WTC11 (cell line): ENCODE data around the gene RAB24. TPM values are rescaled to one million over a fixed set of nuclear protein-coding genes. Genes with fewer than 3 reads are reported as not detected.

Experiments
- ATAC-seq: fragments of 200-7000 bp; cut with Tn5 transposase; 2 replicates; pipeline ENCODE4 v1.10.0; 2021; ENCODE audit warnings: mild to moderate bottlenecking, moderate library complexity
- CTCF ChIA-PET: fragments of 300-600 bp; sonication (Branson Sonifier 250); formaldehyde crosslinking; loops from one replicate; lab custom pipeline; 2021; ENCODE audit warnings: antibody characterized with exemption; lab: Charles Lee
- POLR2A ChIA-PET: fragments of 350-600 bp; sonication (Branson Sonifier 250); formaldehyde crosslinking; loops from one replicate; lab custom pipeline; 2021; ENCODE audit warnings: antibody characterized with exemption; lab: Charles Lee
- DNase-seq: peaks from one replicate; pipeline ENCODE4 v3.0.0; 2021; ENCODE audit warnings: low spot score
- H3K27ac Mint-ChIP-seq: 2 replicates; pipeline ENCODE4 v1.8.0; 2021; ENCODE audit warnings: mixed read lengths
- H3K27me3 Mint-ChIP-seq: 2 replicates; pipeline ENCODE4 v1.8.0; 2021; ENCODE audit warnings: low read depth, mild to moderate bottlenecking, moderate library complexity, mixed read lengths
- H3K36me3 Mint-ChIP-seq: 2 replicates; pipeline ENCODE4 v1.8.0; 2021; ENCODE audit warnings: mixed read lengths
- H3K4me1 Mint-ChIP-seq: 2 replicates; pipeline ENCODE4 v1.8.0; 2022; ENCODE audit warnings: mixed read lengths
- H3K4me3 Mint-ChIP-seq: 2 replicates; pipeline ENCODE4 v1.8.0; 2021; ENCODE audit warnings: mild to moderate bottlenecking, moderate library complexity, mixed read lengths
- H3K9me3 Mint-ChIP-seq: 2 replicates; pipeline ENCODE4 v1.8.0; 2021; ENCODE audit warnings: mixed read lengths
- EMX1 ChIP-seq: fragments of 250-450 bp; sonication (Bioruptor Pico); IDR thresholded peaks from 2 replicates; pipeline ENCODE4 v1.8.0; 2021; ENCODE audit warnings: mild to moderate bottlenecking
- FOXP1 ChIP-seq: sonication (generic); formaldehyde crosslinking; IDR thresholded peaks from 2 replicates; pipeline ENCODE4 v1.8.0; 2022; ENCODE audit warnings: missing genetic modification reagents, mild to moderate bottlenecking, moderate library complexity, borderline replicate concordance
- GABPB1 ChIP-seq: sonication (generic); formaldehyde crosslinking; IDR thresholded peaks from 2 replicates; pipeline ENCODE4 v1.8.1; 2023; ENCODE audit warnings: mild to moderate bottlenecking, missing genetic modification reagents
- GRHL2 ChIP-seq: fragments of 250-450 bp; sonication (Bioruptor Pico); IDR thresholded peaks from 2 replicates; pipeline ENCODE4 v1.8.0; 2022; ENCODE audit warnings: mild to moderate bottlenecking, moderate library complexity; ENCODE audit not compliant: insufficient replicate concordance, severe bottlenecking
- IRF2 ChIP-seq: sonication (generic); formaldehyde crosslinking; IDR thresholded peaks from 2 replicates; pipeline ENCODE4 v1.8.0; 2022; ENCODE audit warnings: low read depth, missing genetic modification reagents, borderline replicate concordance
- NFATC4 ChIP-seq: fragments of 250-450 bp; sonication (Bioruptor Pico); IDR thresholded peaks from 2 replicates; pipeline ENCODE4 v1.9.0; 2021; ENCODE audit warnings: mild to moderate bottlenecking
- PRRX2 ChIP-seq: fragments of 250-450 bp; sonication (Bioruptor Pico); IDR thresholded peaks from 2 replicates; pipeline ENCODE4 v1.8.0; 2021; ENCODE audit warnings: mild to moderate bottlenecking
- SMAD3 ChIP-seq: sonication (generic); formaldehyde crosslinking; IDR thresholded peaks from 2 replicates; pipeline ENCODE4 v1.8.0; 2022; ENCODE audit warnings: missing genetic modification reagents, mild to moderate bottlenecking, borderline replicate concordance
- TP53 ChIP-seq: sonication (generic); formaldehyde crosslinking; IDR thresholded peaks from 2 replicates; pipeline ENCODE4 v1.8.1; 2023; ENCODE audit warnings: mild to moderate bottlenecking, missing genetic modification reagents
- ZNF219 ChIP-seq: sonication (generic); formaldehyde crosslinking; IDR thresholded peaks from 2 replicates; pipeline ENCODE4 v1.8.0; 2023; ENCODE audit warnings: missing genetic modification reagents, mild to moderate bottlenecking, borderline replicate concordance
- ZNF263 ChIP-seq: sonication (generic); formaldehyde crosslinking; IDR thresholded peaks from 2 replicates; pipeline ENCODE4 v1.8.1; 2022; ENCODE audit warnings: low read depth, mild to moderate bottlenecking, moderate library complexity, missing genetic modification reagents
- ZNF671 ChIP-seq: fragments of 250-450 bp; sonication (Bioruptor Pico); IDR thresholded peaks from 2 replicates; pipeline ENCODE4 v1.8.0; 2021; ENCODE audit warnings: mild to moderate bottlenecking
- total RNA-seq: library from RNA; stranded (reverse); gene quantifications from 3 replicates; pipeline ENCODE4 v1.2.3, GENCODE V29; 2021
- TF ChIP-seq, protein P1 (sequence below): sonication (generic); formaldehyde crosslinking; conservative IDR thresholded peaks from 2 replicates; pipeline ENCODE4 v1.8.1; 2022; ENCODE audit warnings: mild to moderate bottlenecking, missing genetic modification reagents
- TF ChIP-seq, protein P2 (sequence below): fragments of 250-450 bp; sonication (Bioruptor Pico); IDR thresholded peaks from 2 replicates; pipeline ENCODE4 v2.1.2; 2022; ENCODE audit warnings: mild to moderate bottlenecking, moderate library complexity
- TF ChIP-seq, protein P3 (sequence below): fragments of 250-450 bp; sonication (Bioruptor Pico); conservative IDR thresholded peaks from 2 replicates; pipeline ENCODE4 v1.9.0; 2021; ENCODE audit warnings: mild to moderate bottlenecking
- TF ChIP-seq, protein P4 (sequence below): fragments of 200-600 bp; IDR thresholded peaks from 2 replicates; pipeline ENCODE4 v1.8.0; 2022; ENCODE audit warnings: antibody characterized with exemption
- TF ChIP-seq, protein P5 (sequence below): sonication (generic); formaldehyde crosslinking; IDR thresholded peaks from 2 replicates; pipeline ENCODE4 v1.8.1; 2022; ENCODE audit warnings: mild to moderate bottlenecking, missing genetic modification reagents, moderate library complexity, borderline replicate concordance
- TF ChIP-seq, protein P6 (sequence below): sonication (generic); formaldehyde crosslinking; IDR thresholded peaks from 2 replicates; pipeline ENCODE4 v1.8.1; 2023; ENCODE audit warnings: mild to moderate bottlenecking, missing genetic modification reagents, moderate library complexity
- TF ChIP-seq, protein P7 (sequence below): fragments of 250-450 bp; sonication (Bioruptor Pico); IDR thresholded peaks from 2 replicates; pipeline ENCODE4 v1.9.0; 2021; ENCODE audit warnings: mild to moderate bottlenecking
- TF ChIP-seq, protein P8 (sequence below): sonication (generic); formaldehyde crosslinking; IDR thresholded peaks from 2 replicates; pipeline ENCODE4 v1.8.0; 2022; ENCODE audit warnings: missing genetic modification reagents

The RAB24 gene
- total RNA-seq, 1 experiment from 2014 or later = 37.0 TPM

DNA sequence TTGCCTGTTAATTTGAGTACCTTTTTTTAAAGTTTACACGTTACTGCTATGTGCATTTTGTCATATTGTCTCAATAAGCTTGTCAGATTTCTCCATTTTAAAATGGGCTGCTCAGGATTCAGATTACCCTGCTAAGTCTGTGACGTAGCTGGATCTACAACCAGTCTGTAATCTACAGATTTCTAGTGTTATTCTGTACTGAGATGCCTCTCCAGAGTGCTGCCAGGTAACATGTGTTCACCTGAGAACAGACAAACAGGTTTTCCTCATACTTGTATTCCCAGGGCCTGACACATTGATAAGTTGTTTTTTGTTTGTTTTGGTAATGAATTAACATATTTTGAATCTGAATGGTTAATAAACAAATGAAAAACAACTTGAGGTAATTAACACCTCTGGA lies 15.3 kb downstream of the RAB24 start (continued):
- TF ChIP-seq, protein P1, sequence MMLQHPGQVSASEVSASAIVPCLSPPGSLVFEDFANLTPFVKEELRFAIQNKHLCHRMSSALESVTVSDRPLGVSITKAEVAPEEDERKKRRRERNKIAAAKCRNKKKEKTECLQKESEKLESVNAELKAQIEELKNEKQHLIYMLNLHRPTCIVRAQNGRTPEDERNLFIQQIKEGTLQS (CRISPR knock-in tag) = no peak
- TF ChIP-seq TP53 (CRISPR knock-in tag) = no peak
- no peak for TF ChIP-seq IRF2 (CRISPR knock-in tag)
- no peak for TF ChIP-seq GABPB1 (CRISPR knock-in tag)
- no peak for TF ChIP-seq NFATC4 (CRISPR knock-in tag)
- TF ChIP-seq, protein P2, sequence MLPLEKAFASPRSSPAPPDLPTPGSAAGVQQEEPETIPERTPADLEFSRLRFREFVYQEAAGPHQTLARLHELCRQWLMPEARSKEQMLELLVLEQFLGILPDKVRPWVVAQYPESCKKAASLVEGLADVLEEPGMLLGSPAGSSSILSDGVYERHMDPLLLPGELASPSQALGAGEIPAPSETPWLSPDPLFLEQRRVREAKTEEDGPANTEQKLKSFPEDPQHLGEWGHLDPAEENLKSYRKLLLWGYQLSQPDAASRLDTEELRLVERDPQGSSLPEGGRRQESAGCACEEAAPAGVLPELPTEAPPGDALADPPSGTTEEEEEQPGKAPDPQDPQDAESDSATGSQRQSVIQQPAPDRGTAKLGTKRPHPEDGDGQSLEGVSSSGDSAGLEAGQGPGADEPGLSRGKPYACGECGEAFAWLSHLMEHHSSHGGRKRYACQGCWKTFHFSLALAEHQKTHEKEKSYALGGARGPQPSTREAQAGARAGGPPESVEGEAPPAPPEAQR (CRISPR knock-in tag) = no peak

DNA sequence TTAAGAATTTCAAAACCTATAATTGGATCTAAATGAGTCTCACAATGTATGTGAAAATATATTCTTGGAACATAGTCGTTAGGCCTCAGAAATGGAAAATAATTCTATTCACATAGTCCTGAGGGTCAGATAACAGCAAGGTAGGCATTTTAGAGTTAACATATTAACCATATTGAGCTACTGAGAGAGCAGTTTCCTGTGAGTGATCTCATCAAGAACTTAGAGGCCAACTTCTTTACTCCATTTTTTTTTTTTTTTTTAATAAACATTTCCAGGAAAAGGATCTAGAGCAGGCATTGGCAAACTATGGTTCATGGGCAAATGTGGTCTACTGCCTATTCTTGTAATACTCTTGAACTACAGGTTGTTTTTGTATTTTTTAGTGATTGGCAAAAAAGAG lies 26.6 kb downstream of the RAB24 start:
- Mint-ChIP-seq H3K9me3 (no peaks in the 10 kb centered on the region), H3K27ac (no peak overlapping the region; the same call in 1 of the 2 replicates), H3K27me3 (no peaks in the 10 kb centered on the region), H3K4me1 (no peaks in the 10 kb centered on the region), H3K4me3 (no peak overlapping the region), H3K36me3 (peaks cover 79% of the 10 kb centered on the region)
- ChIA-PET POLR2A (interaction anchor here (0.6 kb wide), 1 partner anchor 36 kb away, joined by 3 read pairs; no protein-coding TSS in a partner anchor), CTCF (no interaction called here)
- DNase-seq (no peak), ATAC-seq (no peak)
- TF ChIP-seq, protein P3, sequence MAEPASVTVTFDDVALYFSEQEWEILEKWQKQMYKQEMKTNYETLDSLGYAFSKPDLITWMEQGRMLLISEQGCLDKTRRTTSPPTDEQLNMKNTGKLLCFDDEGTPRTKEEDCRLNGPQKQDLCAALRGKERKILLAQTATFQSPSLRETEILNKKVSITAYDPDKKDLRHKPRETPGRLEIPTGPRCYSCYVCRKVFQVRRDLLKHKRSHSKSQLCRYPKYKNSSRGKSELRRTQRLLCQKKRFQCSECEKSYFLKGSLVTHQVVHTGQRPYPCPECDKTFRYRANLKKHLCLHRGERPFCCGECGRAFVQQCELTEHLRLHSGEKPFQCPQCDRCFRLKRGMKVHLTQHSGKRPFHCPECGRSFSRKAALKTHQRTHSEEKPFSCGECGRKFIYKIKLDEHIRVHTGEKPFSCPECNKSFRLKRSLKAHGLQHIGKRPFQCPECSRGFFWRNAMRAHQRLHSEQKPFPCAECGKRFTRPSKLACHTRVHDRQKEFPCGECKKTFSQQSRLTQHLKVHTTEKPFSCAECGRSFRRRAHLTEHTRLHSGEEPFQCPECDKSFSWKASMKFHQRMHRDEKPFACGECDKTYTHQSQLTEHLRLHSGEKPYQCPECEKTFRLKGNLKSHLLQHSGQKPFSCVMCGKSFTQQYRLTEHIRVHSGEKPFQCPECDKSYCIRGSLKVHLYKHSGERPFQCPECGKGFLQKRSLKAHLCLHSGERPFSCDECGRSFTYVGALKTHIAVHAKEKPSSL (CRISPR knock-in tag) = no peak
- TF ChIP-seq, protein P4, sequence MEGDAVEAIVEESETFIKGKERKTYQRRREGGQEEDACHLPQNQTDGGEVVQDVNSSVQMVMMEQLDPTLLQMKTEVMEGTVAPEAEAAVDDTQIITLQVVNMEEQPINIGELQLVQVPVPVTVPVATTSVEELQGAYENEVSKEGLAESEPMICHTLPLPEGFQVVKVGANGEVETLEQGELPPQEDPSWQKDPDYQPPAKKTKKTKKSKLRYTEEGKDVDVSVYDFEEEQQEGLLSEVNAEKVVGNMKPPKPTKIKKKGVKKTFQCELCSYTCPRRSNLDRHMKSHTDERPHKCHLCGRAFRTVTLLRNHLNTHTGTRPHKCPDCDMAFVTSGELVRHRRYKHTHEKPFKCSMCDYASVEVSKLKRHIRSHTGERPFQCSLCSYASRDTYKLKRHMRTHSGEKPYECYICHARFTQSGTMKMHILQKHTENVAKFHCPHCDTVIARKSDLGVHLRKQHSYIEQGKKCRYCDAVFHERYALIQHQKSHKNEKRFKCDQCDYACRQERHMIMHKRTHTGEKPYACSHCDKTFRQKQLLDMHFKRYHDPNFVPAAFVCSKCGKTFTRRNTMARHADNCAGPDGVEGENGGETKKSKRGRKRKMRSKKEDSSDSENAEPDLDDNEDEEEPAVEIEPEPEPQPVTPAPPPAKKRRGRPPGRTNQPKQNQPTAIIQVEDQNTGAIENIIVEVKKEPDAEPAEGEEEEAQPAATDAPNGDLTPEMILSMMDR = no peak
- TF ChIP-seq, protein P5, sequence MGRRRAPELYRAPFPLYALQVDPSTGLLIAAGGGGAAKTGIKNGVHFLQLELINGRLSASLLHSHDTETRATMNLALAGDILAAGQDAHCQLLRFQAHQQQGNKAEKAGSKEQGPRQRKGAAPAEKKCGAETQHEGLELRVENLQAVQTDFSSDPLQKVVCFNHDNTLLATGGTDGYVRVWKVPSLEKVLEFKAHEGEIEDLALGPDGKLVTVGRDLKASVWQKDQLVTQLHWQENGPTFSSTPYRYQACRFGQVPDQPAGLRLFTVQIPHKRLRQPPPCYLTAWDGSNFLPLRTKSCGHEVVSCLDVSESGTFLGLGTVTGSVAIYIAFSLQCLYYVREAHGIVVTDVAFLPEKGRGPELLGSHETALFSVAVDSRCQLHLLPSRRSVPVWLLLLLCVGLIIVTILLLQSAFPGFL (CRISPR knock-in tag) = no peak

DNA sequence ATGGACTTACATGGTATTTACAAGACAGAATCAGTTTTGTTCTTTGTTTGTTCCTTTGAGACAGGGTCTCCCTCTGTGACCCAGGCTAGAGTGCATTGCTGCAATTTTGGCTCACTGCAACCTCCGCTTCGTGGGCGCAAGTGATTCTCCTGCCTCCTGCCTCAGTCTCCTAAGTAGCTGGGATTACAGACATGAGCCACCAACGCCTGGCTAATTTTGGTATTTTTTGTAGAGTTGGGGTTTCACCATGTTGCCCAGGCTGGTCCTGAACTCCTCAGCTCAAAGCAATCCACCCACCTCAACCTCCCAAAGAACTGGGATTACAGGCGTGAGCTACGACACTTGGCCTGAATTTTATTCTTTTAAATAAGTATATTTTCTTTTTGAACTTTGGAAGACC lies 27.6 kb downstream of the RAB24 start:
- ATAC-seq (no peak), DNase-seq (no peak)
- no peaks in the 10 kb centered on the region for H3K27me3 Mint-ChIP-seq
- no peak overlapping the region for H3K4me3 Mint-ChIP-seq
- peaks cover 81% of the 10 kb centered on the region for H3K36me3 Mint-ChIP-seq
- no peak overlapping the region for H3K27ac Mint-ChIP-seq
- POLR2A ChIA-PET = no interaction called here
- no peaks in the 10 kb centered on the region for H3K4me1 Mint-ChIP-seq
- no peaks in the 10 kb centered on the region for H3K9me3 Mint-ChIP-seq
- CTCF ChIA-PET = no interaction called here
- TF ChIP-seq GRHL2 (CRISPR knock-in tag) (no peak), EMX1 (CRISPR knock-in tag) (no peak), ZNF263 (CRISPR knock-in tag) (no peak), ZNF219 (CRISPR knock-in tag) (no peak), SMAD3 (CRISPR knock-in tag) (no peak), ZNF671 (CRISPR knock-in tag) (no peak), GABPB1 (CRISPR knock-in tag) (no peak), PRRX2 (CRISPR knock-in tag) (no peak), FOXP1 (no peak)
- TF ChIP-seq, protein P6, sequence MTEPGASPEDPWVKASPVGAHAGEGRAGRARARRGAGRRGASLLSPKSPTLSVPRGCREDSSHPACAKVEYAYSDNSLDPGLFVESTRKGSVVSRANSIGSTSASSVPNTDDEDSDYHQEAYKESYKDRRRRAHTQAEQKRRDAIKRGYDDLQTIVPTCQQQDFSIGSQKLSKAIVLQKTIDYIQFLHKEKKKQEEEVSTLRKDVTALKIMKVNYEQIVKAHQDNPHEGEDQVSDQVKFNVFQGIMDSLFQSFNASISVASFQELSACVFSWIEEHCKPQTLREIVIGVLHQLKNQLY (CRISPR knock-in tag) = no peak
- TF ChIP-seq, protein P7, sequence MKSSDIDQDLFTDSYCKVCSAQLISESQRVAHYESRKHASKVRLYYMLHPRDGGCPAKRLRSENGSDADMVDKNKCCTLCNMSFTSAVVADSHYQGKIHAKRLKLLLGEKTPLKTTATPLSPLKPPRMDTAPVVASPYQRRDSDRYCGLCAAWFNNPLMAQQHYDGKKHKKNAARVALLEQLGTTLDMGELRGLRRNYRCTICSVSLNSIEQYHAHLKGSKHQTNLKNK (CRISPR knock-in tag) = no peak
- TF ChIP-seq, protein P8, sequence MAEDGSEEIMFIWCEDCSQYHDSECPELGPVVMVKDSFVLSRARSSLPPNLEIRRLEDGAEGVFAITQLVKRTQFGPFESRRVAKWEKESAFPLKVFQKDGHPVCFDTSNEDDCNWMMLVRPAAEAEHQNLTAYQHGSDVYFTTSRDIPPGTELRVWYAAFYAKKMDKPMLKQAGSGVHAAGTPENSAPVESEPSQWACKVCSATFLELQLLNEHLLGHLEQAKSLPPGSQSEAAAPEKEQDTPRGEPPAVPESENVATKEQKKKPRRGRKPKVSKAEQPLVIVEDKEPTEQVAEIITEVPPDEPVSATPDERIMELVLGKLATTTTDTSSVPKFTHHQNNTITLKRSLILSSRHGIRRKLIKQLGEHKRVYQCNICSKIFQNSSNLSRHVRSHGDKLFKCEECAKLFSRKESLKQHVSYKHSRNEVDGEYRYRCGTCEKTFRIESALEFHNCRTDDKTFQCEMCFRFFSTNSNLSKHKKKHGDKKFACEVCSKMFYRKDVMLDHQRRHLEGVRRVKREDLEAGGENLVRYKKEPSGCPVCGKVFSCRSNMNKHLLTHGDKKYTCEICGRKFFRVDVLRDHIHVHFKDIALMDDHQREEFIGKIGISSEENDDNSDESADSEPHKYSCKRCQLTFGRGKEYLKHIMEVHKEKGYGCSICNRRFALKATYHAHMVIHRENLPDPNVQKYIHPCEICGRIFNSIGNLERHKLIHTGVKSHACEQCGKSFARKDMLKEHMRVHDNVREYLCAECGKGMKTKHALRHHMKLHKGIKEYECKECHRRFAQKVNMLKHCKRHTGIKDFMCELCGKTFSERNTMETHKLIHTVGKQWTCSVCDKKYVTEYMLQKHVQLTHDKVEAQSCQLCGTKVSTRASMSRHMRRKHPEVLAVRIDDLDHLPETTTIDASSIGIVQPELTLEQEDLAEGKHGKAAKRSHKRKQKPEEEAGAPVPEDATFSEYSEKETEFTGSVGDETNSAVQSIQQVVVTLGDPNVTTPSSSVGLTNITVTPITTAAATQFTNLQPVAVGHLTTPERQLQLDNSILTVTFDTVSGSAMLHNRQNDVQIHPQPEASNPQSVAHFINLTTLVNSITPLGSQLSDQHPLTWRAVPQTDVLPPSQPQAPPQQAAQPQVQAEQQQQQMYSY (CRISPR knock-in tag) = no peak
